ENCODE measurements around the gene PLA2G15. TPM values are rescaled to one million over a fixed set of nuclear protein-coding genes. Genes with fewer than 3 reads are reported as not detected.

Gene PLA2G15
- total RNA-seq, 1 experiment from 2014 or later = 10.2 TPM

DNA sequence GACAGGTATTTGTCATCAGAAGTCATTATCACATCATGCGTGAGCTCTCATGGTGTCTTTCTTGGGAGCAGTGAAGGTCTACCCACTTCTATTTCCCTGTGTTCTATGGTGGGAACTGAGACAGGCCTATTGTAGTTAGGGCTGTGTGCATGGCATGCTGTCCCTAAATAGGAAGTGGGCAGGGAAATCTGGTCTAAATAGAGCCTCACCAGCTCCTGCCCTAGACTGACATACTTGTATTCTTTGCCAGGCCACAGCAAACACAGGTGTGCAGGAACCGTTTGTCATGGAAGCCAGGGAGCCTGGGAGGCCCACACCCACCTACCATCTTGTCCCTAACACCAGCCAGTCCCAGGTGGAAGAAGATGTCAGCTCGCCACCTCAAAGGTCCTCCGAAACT is 29.3 kb downstream of the PLA2G15 start:
- Mint-ChIP-seq H3K4me3 (no peak overlapping the region), H3K9me3 (no peaks in the 10 kb centered on the region), H3K36me3 (peaks cover 18% of the 10 kb centered on the region), H3K27me3 (ENCODE audit: low read depth) (no peaks in the 10 kb centered on the region), H3K27ac (no peak overlapping the region), H3K4me1 (peaks cover 3% of the 10 kb centered on the region)
- ChIA-PET CTCF (interaction anchor here (0.7 to 2.1 kb wide), 3 partner anchors 10 to 19 kb away, joined by 3 to 8 read pairs (median 4); partner anchors contain the start of gene SLC7A6), POLR2A (no interaction called here)
- ATAC-seq (no peak), DNase-seq (ENCODE audit: low spot score) (no peak)
- TF ChIP-seq USF1 (CRISPR knock-in tag; IDR thresholded peaks at IDR 0.05) = no peak

- no peaks in the 10 kb centered on the region for H3K9me3 Mint-ChIP-seq
- no peak for TF ChIP-seq TEAD4 (CRISPR knock-in tag; IDR thresholded peaks at IDR 0.05)
- no peak for TF ChIP-seq RELA (CRISPR knock-in tag; IDR thresholded peaks at IDR 0.05; ENCODE audit: borderline replicate concordance)
- TF ChIP-seq, protein P1, sequence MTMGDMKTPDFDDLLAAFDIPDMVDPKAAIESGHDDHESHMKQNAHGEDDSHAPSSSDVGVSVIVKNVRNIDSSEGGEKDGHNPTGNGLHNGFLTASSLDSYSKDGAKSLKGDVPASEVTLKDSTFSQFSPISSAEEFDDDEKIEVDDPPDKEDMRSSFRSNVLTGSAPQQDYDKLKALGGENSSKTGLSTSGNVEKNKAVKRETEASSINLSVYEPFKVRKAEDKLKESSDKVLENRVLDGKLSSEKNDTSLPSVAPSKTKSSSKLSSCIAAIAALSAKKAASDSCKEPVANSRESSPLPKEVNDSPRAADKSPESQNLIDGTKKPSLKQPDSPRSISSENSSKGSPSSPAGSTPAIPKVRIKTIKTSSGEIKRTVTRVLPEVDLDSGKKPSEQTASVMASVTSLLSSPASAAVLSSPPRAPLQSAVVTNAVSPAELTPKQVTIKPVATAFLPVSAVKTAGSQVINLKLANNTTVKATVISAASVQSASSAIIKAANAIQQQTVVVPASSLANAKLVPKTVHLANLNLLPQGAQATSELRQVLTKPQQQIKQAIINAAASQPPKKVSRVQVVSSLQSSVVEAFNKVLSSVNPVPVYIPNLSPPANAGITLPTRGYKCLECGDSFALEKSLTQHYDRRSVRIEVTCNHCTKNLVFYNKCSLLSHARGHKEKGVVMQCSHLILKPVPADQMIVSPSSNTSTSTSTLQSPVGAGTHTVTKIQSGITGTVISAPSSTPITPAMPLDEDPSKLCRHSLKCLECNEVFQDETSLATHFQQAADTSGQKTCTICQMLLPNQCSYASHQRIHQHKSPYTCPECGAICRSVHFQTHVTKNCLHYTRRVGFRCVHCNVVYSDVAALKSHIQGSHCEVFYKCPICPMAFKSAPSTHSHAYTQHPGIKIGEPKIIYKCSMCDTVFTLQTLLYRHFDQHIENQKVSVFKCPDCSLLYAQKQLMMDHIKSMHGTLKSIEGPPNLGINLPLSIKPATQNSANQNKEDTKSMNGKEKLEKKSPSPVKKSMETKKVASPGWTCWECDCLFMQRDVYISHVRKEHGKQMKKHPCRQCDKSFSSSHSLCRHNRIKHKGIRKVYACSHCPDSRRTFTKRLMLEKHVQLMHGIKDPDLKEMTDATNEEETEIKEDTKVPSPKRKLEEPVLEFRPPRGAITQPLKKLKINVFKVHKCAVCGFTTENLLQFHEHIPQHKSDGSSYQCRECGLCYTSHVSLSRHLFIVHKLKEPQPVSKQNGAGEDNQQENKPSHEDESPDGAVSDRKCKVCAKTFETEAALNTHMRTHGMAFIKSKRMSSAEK (CRISPR knock-in tag; IDR thresholded peaks at IDR 0.05; ENCODE audit: borderline replicate concordance) = no peak
- no peak for TF ChIP-seq SP1 (CRISPR knock-in tag; conservative IDR thresholded peaks at IDR 0.05)
- no peak for TF ChIP-seq IRF2 (CRISPR knock-in tag; IDR thresholded peaks at IDR 0.05; ENCODE audit: borderline replicate concordance, low read depth)
- TF ChIP-seq, protein P2, sequence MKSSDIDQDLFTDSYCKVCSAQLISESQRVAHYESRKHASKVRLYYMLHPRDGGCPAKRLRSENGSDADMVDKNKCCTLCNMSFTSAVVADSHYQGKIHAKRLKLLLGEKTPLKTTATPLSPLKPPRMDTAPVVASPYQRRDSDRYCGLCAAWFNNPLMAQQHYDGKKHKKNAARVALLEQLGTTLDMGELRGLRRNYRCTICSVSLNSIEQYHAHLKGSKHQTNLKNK (CRISPR knock-in tag; IDR thresholded peaks at IDR 0.05) = no peak
- TF ChIP-seq ZBTB43 (CRISPR knock-in tag; IDR thresholded peaks at IDR 0.05) = no peak
- TF ChIP-seq FOXJ3 (CRISPR knock-in tag; IDR thresholded peaks at IDR 0.05; ENCODE audit: borderline replicate concordance) = no peak
- no peak for TF ChIP-seq IRF1 (CRISPR knock-in tag; IDR thresholded peaks at IDR 0.05)
- TF ChIP-seq ZNF121 (CRISPR knock-in tag; IDR thresholded peaks at IDR 0.05) = no peak
- peak overlapping the region; percentile 91 for H3K27ac Mint-ChIP-seq
- H3K4me3 Mint-ChIP-seq = no peak overlapping the region
- no peak for ATAC-seq
- H3K36me3 Mint-ChIP-seq = peaks cover 22% of the 10 kb centered on the region
- ChIA-PET CTCF (interaction anchor here (1.8 to 2.4 kb wide), 3 partner anchors 12 to 14 kb away, joined by 7 to 8 read pairs (median 8); partner anchors contain the start of gene SLC7A6), POLR2A (no interaction called here)
- H3K27me3 Mint-ChIP-seq (ENCODE audit: low read depth) = no peaks in the 10 kb centered on the region
- peaks cover 3% of the 10 kb centered on the region; the same call in 1 of the 2 replicates for H3K4me1 Mint-ChIP-seq
- DNase-seq (ENCODE audit: low spot score) = no peak
These were observed 30.5 kb downstream of the PLA2G15 start for GRCh38 chr16:68275611-68276191.

DNA sequence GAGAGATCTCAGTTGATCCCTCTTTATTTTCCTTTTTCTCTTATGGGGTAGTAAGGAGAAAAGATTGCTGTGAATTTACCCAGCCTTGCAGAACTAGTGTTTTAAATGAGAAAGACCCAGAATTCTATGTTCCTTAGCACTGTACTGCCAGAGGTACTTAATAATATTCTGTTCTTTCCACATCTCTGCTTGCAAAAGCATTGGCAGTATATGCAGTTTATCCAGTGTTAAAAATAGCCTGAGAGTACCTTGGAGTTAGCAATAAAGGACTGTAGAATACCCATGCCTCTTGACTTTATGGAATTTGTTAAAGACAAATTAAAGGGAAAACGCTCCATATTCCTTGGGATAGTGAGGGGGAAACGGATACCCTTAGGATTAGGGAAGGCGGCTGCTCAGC is 31.1 kb downstream of the PLA2G15 start:
- H3K36me3 Mint-ChIP-seq = peaks cover 22% of the 10 kb centered on the region
- H3K9me3 Mint-ChIP-seq = no peaks in the 10 kb centered on the region
- peak overlapping the region; percentile 91 for H3K27ac Mint-ChIP-seq
- peaks cover 3% of the 10 kb centered on the region; the same call in 1 of the 2 replicates for H3K4me1 Mint-ChIP-seq
- CTCF ChIA-PET = interaction anchor here (1.8 to 2.4 kb wide), 2 partner anchors 12 to 14 kb away, joined by 7 to 8 read pairs; partner anchors contain the start of gene SLC7A6
- TF ChIP-seq CREM (CRISPR knock-in tag; IDR thresholded peaks at IDR 0.05) = no peak
- no peak for TF ChIP-seq ZNF138 (CRISPR knock-in tag; conservative IDR thresholded peaks at IDR 0.05)
- TF ChIP-seq, protein P3, sequence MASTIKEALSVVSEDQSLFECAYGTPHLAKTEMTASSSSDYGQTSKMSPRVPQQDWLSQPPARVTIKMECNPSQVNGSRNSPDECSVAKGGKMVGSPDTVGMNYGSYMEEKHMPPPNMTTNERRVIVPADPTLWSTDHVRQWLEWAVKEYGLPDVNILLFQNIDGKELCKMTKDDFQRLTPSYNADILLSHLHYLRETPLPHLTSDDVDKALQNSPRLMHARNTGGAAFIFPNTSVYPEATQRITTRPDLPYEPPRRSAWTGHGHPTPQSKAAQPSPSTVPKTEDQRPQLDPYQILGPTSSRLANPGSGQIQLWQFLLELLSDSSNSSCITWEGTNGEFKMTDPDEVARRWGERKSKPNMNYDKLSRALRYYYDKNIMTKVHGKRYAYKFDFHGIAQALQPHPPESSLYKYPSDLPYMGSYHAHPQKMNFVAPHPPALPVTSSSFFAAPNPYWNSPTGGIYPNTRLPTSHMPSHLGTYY (CRISPR knock-in tag; IDR thresholded peaks at IDR 0.05) = no peak
- TF ChIP-seq KAT7 (CRISPR knock-in tag; IDR thresholded peaks at IDR 0.05; ENCODE audit: borderline replicate concordance) = no peak
- TF ChIP-seq MYBL2 (CRISPR knock-in tag; IDR thresholded peaks at IDR 0.05) = no peak
- H3K27me3 Mint-ChIP-seq (ENCODE audit: low read depth) = no peaks in the 10 kb centered on the region
- POLR2A ChIA-PET = no interaction called here
- no peak overlapping the region for H3K4me3 Mint-ChIP-seq
- ATAC-seq (no peak), DNase-seq (ENCODE audit: low spot score) (no peak)

All from WTC11 (cell line).